H1 (cell line): ENCODE results near the gene CUL9.

Source experiments
- TAF1 ChIP-seq: IDR thresholded peaks from 2 replicates; pipeline ENCODE4 v1.6.1; 2011; ENCODE audit warnings: mild to moderate bottlenecking, low read depth, low read length
- TF ChIP-seq, protein P1 (sequence below), 3 experiments: IDR thresholded peaks; 1 replicate in 2 of 3; 2 replicates in 1 of 3; pipeline versions ENCODE4 v1.5.1 to v1.6.1; 2011; ENCODE audit warnings: low read length in 3 of 3, mild to moderate bottlenecking in 3 of 3, inconsistent platforms in 2 of 3, low read depth in 1 of 3, moderate library complexity in 1 of 3; ENCODE audit not compliant: insufficient read depth in 1 of 3; ENCODE audit errors: control extremely low read depth in 1 of 3

DNA sequence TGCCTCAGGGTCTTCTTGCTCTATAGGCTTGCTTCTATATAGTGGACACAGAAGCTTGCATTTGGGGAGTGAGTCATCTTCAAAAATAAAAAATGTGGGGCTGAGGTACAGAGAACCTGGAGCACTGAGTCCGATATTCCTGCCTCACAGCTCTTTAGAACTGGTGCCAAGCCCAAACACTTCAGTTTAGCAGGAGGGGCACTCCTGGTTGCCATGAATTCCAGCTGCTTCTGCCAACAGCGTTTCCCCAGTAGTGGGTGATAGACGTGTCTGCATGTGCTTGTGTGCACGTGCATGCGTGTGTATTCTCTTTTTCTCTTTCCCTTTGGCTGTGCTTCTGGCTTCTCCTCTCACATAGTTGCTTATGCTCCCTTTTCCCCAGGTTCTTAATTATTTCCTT lies 35.4 kb downstream of the CUL9 start:
- TF ChIP-seq, protein P1, sequence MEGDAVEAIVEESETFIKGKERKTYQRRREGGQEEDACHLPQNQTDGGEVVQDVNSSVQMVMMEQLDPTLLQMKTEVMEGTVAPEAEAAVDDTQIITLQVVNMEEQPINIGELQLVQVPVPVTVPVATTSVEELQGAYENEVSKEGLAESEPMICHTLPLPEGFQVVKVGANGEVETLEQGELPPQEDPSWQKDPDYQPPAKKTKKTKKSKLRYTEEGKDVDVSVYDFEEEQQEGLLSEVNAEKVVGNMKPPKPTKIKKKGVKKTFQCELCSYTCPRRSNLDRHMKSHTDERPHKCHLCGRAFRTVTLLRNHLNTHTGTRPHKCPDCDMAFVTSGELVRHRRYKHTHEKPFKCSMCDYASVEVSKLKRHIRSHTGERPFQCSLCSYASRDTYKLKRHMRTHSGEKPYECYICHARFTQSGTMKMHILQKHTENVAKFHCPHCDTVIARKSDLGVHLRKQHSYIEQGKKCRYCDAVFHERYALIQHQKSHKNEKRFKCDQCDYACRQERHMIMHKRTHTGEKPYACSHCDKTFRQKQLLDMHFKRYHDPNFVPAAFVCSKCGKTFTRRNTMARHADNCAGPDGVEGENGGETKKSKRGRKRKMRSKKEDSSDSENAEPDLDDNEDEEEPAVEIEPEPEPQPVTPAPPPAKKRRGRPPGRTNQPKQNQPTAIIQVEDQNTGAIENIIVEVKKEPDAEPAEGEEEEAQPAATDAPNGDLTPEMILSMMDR (IDR thresholded peaks at IDR 0.05; ENCODE audit: control extremely low read depth in 1 of 3, insufficient read depth in 1 of 3, low read depth in 1 of 3, low read length in 3 of 3), result no peak
- TF ChIP-seq TAF1, result no peak
